Measurements from ENCODE around the gene BEGAIN. TPM values are rescaled to one million over a fixed set of nuclear protein-coding genes. Genes with fewer than 3 reads are reported as not detected.

The BEGAIN gene, protein sequence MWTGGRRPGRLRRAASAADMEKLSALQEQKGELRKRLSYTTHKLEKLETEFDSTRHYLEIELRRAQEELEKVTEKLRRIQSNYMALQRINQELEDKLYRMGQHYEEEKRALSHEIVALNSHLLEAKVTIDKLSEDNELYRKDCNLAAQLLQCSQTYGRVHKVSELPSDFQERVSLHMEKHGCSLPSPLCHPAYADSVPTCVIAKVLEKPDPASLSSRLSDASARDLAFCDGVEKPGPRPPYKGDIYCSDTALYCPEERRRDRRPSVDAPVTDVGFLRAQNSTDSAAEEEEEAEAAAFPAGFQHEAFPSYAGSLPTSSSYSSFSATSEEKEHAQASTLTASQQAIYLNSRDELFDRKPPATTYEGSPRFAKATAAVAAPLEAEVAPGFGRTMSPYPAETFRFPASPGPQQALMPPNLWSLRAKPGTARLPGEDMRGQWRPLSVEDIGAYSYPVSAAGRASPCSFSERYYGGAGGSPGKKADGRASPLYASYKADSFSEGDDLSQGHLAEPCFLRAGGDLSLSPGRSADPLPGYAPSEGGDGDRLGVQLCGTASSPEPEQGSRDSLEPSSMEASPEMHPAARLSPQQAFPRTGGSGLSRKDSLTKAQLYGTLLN
- polyA plus RNA-seq (2011; rRNA removed) = 0.16 and 0.48 TPM in 2 replicates
- polyA minus RNA-seq (2011; rRNA and poly(A)+ RNA removed) = 0.78 and 0.87 TPM in 2 replicates

- ChIA-PET POLR2A (no interaction called here), CTCF (no interaction called here)
- peak within 1 kb of the TSS; percentile 49 for H3K4me3 ChIP-seq (ENCODE audit: low read depth, low read length)
- peaks cover 35% of the 10 kb centered on the region for H3K27me3 ChIP-seq (ENCODE audit: control insufficient read depth, insufficient read depth, low read length)
- no peak within 1 kb of the TSS for H3K27ac ChIP-seq (ENCODE audit: low read depth, low read length)
- no peak for DNase-seq (ENCODE audit: low read depth, low spot score)
- H3K9me3 ChIP-seq (ENCODE audit: control insufficient read depth, insufficient read depth, low read length) = no peaks in the 10 kb centered on the region; the same call in 1 of the 2 replicates
- TF ChIP-seq, protein P1, sequence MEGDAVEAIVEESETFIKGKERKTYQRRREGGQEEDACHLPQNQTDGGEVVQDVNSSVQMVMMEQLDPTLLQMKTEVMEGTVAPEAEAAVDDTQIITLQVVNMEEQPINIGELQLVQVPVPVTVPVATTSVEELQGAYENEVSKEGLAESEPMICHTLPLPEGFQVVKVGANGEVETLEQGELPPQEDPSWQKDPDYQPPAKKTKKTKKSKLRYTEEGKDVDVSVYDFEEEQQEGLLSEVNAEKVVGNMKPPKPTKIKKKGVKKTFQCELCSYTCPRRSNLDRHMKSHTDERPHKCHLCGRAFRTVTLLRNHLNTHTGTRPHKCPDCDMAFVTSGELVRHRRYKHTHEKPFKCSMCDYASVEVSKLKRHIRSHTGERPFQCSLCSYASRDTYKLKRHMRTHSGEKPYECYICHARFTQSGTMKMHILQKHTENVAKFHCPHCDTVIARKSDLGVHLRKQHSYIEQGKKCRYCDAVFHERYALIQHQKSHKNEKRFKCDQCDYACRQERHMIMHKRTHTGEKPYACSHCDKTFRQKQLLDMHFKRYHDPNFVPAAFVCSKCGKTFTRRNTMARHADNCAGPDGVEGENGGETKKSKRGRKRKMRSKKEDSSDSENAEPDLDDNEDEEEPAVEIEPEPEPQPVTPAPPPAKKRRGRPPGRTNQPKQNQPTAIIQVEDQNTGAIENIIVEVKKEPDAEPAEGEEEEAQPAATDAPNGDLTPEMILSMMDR (IDR thresholded peaks at IDR 0.05; ENCODE audit: low read depth, low read length) = no peak
Observed at GRCh38 chr14:100587086-100587762, at the start of gene BEGAIN. Gene BEGAIN (minus strand): TSS chr14:100587417. CDS start chr14:100587290, 127 bp downstream.

DNA sequence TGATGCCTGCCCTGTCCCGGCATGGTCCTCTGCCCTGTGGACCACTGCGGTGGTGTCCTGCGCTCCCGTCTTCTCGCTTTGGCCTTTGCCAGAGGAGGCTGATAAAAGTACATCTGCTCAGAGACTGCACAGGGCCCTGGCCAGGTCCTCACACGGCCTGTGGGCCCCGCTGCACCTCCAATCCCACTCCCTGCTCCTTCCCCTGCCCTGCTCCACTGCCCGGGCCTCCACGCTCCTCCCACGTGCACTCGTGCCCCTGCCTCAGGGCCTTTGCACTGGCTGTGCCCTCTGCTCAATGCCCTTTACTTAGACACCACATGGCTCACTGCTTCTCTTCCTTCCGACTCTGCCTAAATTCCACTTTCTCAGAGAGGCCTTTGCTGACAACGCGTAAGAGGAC is 49.3 kb upstream of the BEGAIN start:
- TF ChIP-seq, protein P1 (IDR thresholded peaks at IDR 0.05; ENCODE audit: low read depth, low read length) = no peak
- Histone ChIP-seq H3K9me3 (ENCODE audit: control insufficient read depth, insufficient read depth, low read length) (no peaks in the 10 kb centered on the region; the same call in 1 of the 2 replicates), H3K4me3 (ENCODE audit: low read depth, low read length) (no peak overlapping the region), H3K27me3 (ENCODE audit: control insufficient read depth, insufficient read depth, low read length) (peaks cover 37% of the 10 kb centered on the region), H3K27ac (ENCODE audit: low read depth, low read length) (no peak overlapping the region)
- no peak for DNase-seq (ENCODE audit: low read depth, low spot score)
- ChIA-PET POLR2A (no interaction called here), CTCF (interaction anchor here (1.5 to 2.7 kb wide), 3 partner anchors 9 to 219 kb away, joined by 3 to 12 read pairs (median 5); no protein-coding TSS in a partner anchor)

DNA sequence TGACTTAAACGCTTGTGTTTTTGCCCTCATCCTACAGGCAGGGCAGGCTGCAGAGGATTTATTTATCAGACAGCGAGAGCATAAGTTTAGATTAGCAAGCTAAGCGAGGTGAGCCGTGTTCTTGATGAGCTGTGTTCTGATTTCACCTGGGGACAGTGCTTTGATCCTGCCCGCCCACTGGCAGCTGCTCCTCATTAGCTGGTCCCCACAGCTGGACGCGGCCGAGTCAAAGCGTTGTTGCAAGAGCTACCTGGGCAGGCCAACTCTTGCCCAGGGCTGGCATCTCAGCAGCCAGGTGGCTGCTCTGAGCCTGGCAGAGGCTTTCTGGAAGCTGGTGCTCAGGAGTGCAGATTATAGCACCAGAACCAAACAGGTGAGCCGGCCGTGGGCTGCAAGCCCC is 46.8 kb upstream of the BEGAIN start:
- Histone ChIP-seq H3K27ac (ENCODE audit: low read depth, low read length) (no peak overlapping the region), H3K9me3 (ENCODE audit: control insufficient read depth, insufficient read depth, low read length) (no peaks in the 10 kb centered on the region; the same call in 1 of the 2 replicates), H3K27me3 (ENCODE audit: control insufficient read depth, insufficient read depth, low read length) (peaks cover 41% of the 10 kb centered on the region), H3K4me3 (ENCODE audit: low read depth, low read length) (no peak overlapping the region)
- DNase-seq (ENCODE audit: low read depth, low spot score) = no peak
- ChIA-PET POLR2A (no interaction called here), CTCF (interaction anchor here (1.6 kb wide), 1 partner anchor 12 kb away, joined by 6 read pairs; no protein-coding TSS in a partner anchor)
- TF ChIP-seq, protein P1 (IDR thresholded peaks at IDR 0.05; ENCODE audit: low read depth, low read length) = no peak

- TF ChIP-seq, protein P1 (IDR thresholded peaks at IDR 0.05; ENCODE audit: low read depth, low read length) = no peak
- no peak overlapping the region for H3K27ac ChIP-seq (ENCODE audit: low read depth, low read length)
- H3K9me3 ChIP-seq (ENCODE audit: control insufficient read depth, insufficient read depth, low read length) = no peaks in the 10 kb centered on the region; the same call in 1 of the 2 replicates
- ChIA-PET CTCF (interaction anchor here (1.6 kb wide), 1 partner anchor 12 kb away, joined by 6 read pairs; no protein-coding TSS in a partner anchor), POLR2A (no interaction called here)
- H3K4me3 ChIP-seq (ENCODE audit: low read depth, low read length) = no peak overlapping the region
- peaks cover 41% of the 10 kb centered on the region for H3K27me3 ChIP-seq (ENCODE audit: control insufficient read depth, insufficient read depth, low read length)
- DNase-seq (ENCODE audit: low read depth, low spot score) = no peak
Observed at GRCh38 chr14:100633406-100633805, 46.2 kb upstream of the BEGAIN start.
